ENCODE results near the gene PELI2.
A peak's percentile ranks its signal among the peaks of the same experiment; 100 is the strongest.

Gene PELI2

GRCh38 chr14:56198438-56198837, 80.2 kb downstream of the PELI2 start:
- H3K27me3 ChIP-seq (ENCODE audit: insufficient read depth, low read depth): no peaks in the 10 kb centered on the region
- no peak overlapping the region; the same call in 1 of the 2 replicates for H3K9ac ChIP-seq
- H3K79me2 ChIP-seq (ENCODE audit: insufficient read depth, low read depth): no peaks in the 10 kb centered on the region
- peaks cover 75% of the 10 kb centered on the region for H3K4me1 ChIP-seq (ENCODE audit: low read depth, poor library complexity, severe bottlenecking)
- no peak overlapping the region for H3K4me3 ChIP-seq (IDR thresholded peaks at IDR 0.05; ENCODE audit: insufficient read depth, low read depth, low read length)
- no peaks in the 10 kb centered on the region for H3K36me3 ChIP-seq (ENCODE audit: insufficient read depth)
- no peaks in the 10 kb centered on the region for H4K20me1 ChIP-seq (ENCODE audit: insufficient read depth)
- H2AFZ ChIP-seq (ENCODE audit: low read depth): no peak overlapping the region
- H3K27ac ChIP-seq: peak overlapping the region; percentile 81; the same call in 1 of the 2 replicates
- no peak for TF ChIP-seq CTCF (conservative IDR thresholded peaks at IDR 0.05; ENCODE audit: low read depth, low read length)
- peak overlapping the region; percentile 82 for H3K4me2 ChIP-seq

- Histone ChIP-seq H4K20me1 (ENCODE audit: insufficient read depth) (no peaks in the 10 kb centered on the region), H3K27me3 (ENCODE audit: insufficient read depth, low read depth) (no peaks in the 10 kb centered on the region), H3K4me1 (ENCODE audit: low read depth, poor library complexity, severe bottlenecking) (peaks cover 66% of the 10 kb centered on the region), H3K4me2 (peak overlapping the region; percentile 82), H3K79me2 (ENCODE audit: insufficient read depth, low read depth) (no peaks in the 10 kb centered on the region), H3K9ac (peak overlapping the region; percentile 58; the same call in 1 of the 2 replicates), H3K4me3 (IDR thresholded peaks at IDR 0.05; ENCODE audit: insufficient read depth, low read depth, low read length) (no peak overlapping the region), H3K27ac (peak overlapping the region; percentile 81), H3K36me3 (ENCODE audit: insufficient read depth) (no peaks in the 10 kb centered on the region), H2AFZ (ENCODE audit: low read depth) (0 out of 2 replicates have a peak overlapping the region, but pooled peaks have one; percentile 7)
- TF ChIP-seq CTCF (conservative IDR thresholded peaks at IDR 0.05; ENCODE audit: low read depth, low read length): no peak
Measured at GRCh38 chr14:56199095-56199981, 81.1 kb downstream of the PELI2 start.

GRCh38 chr14:56199982-56200577, 81.9 kb downstream of the PELI2 start:
- Histone ChIP-seq H3K27me3 (ENCODE audit: insufficient read depth, low read depth) (no peaks in the 10 kb centered on the region), H3K4me3 (IDR thresholded peaks at IDR 0.05; ENCODE audit: insufficient read depth, low read depth, low read length) (no peak overlapping the region), H3K9ac (peak overlapping the region; percentile 58; the same call in 1 of the 2 replicates), H2AFZ (ENCODE audit: low read depth) (no peak overlapping the region), H3K27ac (peak overlapping the region; percentile 81), H3K4me1 (ENCODE audit: low read depth, poor library complexity, severe bottlenecking) (peaks cover 59% of the 10 kb centered on the region), H3K79me2 (ENCODE audit: insufficient read depth, low read depth) (no peaks in the 10 kb centered on the region), H3K4me2 (peak overlapping the region; percentile 82), H3K36me3 (ENCODE audit: insufficient read depth) (no peaks in the 10 kb centered on the region), H4K20me1 (ENCODE audit: insufficient read depth) (no peaks in the 10 kb centered on the region)
- no peak for TF ChIP-seq CTCF (conservative IDR thresholded peaks at IDR 0.05; ENCODE audit: low read depth, low read length)

- Histone ChIP-seq H3K27me3 (ENCODE audit: insufficient read depth, low read depth) (no peaks in the 10 kb centered on the region), H3K4me1 (ENCODE audit: low read depth, poor library complexity, severe bottlenecking) (peaks cover 45% of the 10 kb centered on the region)
Measured at GRCh38 chr14:56202256-56202655, 84.0 kb downstream of the PELI2 start.

More at GRCh38 chr14:56202256-56202655, 84.0 kb downstream of the PELI2 start:
- no peak for TF ChIP-seq CTCF (conservative IDR thresholded peaks at IDR 0.05; ENCODE audit: low read depth, low read length)
- no peaks in the 10 kb centered on the region for H3K79me2 ChIP-seq (ENCODE audit: insufficient read depth, low read depth)
- H3K4me3 ChIP-seq (IDR thresholded peaks at IDR 0.05; ENCODE audit: insufficient read depth, low read depth, low read length): no peak overlapping the region
- H3K27ac ChIP-seq: no peak overlapping the region
- H3K36me3 ChIP-seq (ENCODE audit: insufficient read depth): no peaks in the 10 kb centered on the region
- no peak overlapping the region for H2AFZ ChIP-seq (ENCODE audit: low read depth)
- no peak overlapping the region for H3K4me2 ChIP-seq
- no peak overlapping the region for H3K9ac ChIP-seq
- no peaks in the 10 kb centered on the region for H4K20me1 ChIP-seq (ENCODE audit: insufficient read depth)
